ENCODE results near the gene PARD3B.
"Not testable (repeated sequence)": the region's sequence is repeated elsewhere in the genome, so short reads cannot be mapped to it uniquely, and the experiment has no call there.

PARD3B gene

DNA sequence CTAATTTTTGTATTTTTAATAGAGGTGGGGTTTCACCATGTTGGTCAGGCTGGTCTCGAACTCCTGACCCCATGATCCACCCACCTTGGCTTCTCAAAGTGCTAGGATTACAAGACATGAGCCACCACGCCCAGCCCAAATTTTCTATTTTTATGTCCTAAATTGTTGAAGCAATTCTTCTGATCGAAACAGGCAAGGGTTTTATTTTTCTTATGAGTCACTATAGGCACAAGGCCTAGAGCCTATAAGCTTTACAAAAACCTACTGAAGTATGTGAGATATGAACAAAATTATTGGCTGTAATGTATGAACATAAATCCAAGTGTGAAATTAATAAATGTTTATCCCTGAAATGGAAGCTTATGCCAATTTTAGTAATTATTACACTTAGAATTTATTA lies 672.8 kb downstream of the PARD3B start:
- DNase-seq = no peak

- not testable (repeated sequence) for DNase-seq
Measured at GRCh38 chr2:205218816-205219215, 673.5 kb downstream of the PARD3B start.

GRCh38 chr2:205220559-205220958 lies 675.3 kb downstream of the PARD3B start:
- DNase-seq = no peak

GRCh38 chr2:205232086-205232485 lies 686.8 kb downstream of the PARD3B start:
- DNase-seq = no peak

DNA sequence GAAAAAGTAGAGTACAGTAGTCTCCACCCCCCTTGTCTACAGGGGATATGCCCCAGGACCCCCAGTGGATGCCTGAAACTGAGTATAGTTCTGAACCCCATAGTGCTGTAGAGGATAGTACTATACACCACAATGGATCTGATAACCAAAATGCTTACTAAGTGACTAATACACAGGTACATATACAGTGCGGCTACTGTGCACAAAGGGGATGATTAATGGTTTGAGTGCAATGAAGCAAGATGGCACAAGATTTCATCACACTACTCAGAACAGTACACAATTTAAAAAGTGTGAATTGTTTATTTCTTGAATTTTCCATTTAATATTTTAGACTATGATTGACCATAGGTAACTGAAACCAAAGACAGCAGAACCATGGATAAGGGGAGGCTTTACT lies 690.2 kb downstream of the PARD3B start:
- DNase-seq = no peak

DNA sequence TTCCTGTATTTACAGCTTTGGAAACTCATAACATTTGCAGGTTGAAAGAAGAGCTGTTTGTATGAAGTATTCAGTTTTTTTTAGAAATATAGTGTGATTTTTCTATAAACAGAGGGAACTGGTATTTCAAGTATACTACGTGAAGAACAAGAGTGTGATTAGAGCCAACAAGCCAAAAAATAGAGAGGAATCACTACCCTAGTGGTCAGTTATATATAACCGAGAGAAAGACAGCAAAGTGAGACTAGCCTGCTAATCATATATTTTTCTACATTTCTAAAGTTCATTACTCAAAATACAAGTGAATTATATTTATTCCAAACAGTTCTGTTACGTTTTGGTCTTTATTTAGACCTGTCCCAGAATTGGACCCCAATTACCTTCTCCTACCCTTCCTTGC lies 692.2 kb downstream of the PARD3B start:
- DNase-seq = no peak

DNA sequence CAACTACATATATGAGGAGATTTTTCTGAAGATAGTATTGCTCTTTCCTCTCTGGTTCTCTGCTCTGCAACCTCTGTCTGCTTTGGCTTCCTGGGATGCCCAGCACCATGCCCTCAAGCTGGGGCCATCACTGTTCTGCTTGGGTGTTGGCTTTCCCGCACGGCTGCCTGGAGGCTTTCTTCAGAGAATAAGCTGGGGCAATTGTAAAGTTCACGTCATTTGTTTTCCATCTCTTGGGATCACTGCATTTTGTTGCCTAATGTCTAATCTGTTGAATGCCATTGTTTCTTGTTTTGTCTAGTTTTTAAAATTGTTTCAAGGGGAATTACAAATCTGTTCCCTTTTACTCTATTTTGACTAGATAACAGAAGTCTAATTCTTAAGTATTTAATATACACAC lies 699.7 kb downstream of the PARD3B start:
- DNase-seq = no peak

DNA sequence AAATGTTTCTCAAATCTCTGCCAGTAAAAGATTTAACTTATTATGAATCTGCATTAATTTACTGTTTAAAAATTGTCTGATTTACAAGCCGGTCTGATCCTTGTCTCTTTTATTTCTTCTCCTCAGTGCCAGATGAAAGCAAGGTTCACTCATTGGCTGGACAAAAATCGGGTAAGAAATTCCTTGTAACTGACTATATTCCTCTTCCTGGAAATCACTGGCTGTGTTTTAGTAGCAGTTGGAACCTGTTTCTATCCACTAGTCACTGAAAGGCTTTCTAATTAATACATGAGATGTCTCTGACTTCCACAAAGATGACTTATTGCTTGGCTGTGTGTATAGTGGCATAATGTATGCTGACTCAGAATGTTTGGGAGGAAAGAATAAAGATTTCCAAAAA lies 700.4 kb downstream of the PARD3B start:
- no peak for DNase-seq

DNA sequence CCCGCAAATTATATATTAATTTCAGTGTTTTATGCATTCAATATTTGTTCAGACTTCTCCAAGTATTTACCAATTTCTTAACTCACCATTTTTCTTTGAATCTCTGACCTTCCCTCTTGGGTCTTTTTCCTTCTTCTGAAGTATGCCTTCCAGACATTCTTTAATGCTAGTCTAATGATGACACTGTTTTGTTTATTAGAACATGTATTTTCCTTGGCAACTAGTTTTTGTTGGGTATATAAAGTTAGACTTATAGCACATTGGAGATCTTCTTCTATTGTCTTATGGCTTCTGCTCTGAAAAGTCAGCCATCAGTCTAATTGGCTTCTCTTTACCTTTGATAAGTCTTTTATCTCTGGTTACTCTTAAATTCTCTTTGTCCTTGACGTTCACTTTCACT lies 713.8 kb downstream of the PARD3B start:
- no peak for DNase-seq

DNA sequence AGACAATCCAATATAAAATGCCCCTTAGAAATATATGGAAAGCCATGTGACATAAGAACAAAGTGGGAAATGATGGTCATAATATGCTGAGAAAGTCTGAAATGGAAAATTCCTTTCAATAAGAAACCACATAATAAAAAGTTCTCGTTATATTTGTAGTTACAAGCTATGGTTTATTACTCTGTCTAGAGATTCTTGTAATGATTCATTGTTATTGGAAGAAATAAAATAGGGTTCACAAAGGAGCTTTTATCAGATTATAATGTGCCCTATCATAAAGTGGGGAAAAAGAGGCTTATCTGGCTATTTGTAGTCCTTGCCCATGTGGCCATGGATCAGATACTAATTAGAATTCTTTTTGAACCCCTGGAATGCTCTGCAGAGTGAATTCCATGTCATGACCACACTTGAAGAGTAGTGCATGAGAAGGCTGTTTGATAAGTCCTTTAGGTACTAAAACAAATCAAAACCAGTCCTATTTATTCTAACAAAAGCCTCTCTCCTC lies 716.3 kb downstream of the PARD3B start:
- no peak for DNase-seq

GRCh38 chr2:205267323-205267722 lies 722.0 kb downstream of the PARD3B start:
- no peak for DNase-seq

GRCh38 chr2:205270689-205271088 lies 725.4 kb downstream of the PARD3B start:
- no peak for DNase-seq

DNA sequence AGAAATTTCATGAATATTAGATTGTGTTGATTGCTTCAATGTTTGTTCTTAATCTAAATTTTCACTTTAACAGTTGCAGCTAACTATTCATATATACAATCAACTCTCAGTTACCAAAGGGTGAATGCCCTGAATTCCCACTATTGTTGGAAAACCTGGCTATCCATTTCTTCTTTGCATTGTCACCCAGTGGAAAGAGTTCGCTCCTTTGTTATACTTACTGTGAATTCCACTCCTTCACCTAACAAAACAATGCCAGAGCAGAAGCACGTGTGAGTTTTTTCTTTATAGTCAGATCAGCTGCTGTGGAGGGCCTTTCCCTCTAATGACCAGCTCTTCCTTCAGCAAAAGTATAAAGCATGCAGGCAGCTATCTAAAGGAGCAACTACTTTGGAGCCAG lies 727.9 kb downstream of the PARD3B start:
- no peak for DNase-seq

DNA sequence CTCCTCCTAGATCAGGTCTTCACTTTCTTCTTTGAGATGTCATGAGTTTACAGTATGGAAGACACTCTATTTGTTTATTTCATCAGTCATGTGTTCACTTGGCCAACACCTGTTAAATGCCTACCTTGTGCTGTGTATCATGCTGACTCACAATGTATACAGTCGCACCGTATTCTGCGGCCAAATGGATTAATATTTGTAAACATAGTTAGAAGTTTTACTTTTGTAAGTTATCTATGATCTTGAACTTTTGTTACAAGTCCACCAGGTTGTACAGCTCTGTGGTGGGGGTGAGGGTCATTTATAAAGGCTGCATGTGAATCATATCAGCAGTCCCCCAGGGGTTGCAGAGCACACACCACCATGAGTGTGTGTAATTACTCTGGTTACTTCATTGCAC lies 728.4 kb downstream of the PARD3B start:
- no peak for DNase-seq

GRCh38 chr2:205274801-205275200 lies 729.5 kb downstream of the PARD3B start:
- no peak for DNase-seq

- DNase-seq = no peak
Measured at GRCh38 chr2:205276116-205276777, 731.0 kb downstream of the PARD3B start.

GRCh38 chr2:205280596-205281236 lies 735.4 kb downstream of the PARD3B start:
- no peak for DNase-seq

- no peak for DNase-seq
Measured at GRCh38 chr2:205283736-205284270, 738.5 kb downstream of the PARD3B start.

DNA sequence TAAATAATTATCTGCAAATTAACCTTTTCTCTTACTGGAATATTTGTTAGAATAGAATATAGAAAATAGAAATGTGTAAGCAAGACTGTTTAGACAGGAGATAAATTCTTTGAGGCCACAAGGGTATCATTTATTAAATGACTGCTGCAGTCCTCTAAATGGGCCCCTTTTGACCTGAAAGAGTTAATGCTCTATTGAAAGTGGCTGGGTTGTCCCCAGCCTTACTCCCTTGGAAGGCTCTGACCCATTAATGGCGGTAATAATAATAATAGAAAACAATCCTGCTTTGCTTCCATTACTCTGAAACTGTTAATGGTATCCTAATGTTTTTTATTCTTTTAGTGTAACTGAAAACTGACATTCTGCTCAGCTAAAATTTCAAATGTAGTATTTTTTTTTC lies 739.1 kb downstream of the PARD3B start:
- no peak for DNase-seq

- DNase-seq = no peak
Measured at GRCh38 chr2:205287316-205287715, 742.0 kb downstream of the PARD3B start.

GRCh38 chr2:205288686-205289085 lies 743.4 kb downstream of the PARD3B start:
- no peak for DNase-seq

GRCh38 chr2:205290299-205290698 lies 745.0 kb downstream of the PARD3B start:
- DNase-seq = no peak

DNA sequence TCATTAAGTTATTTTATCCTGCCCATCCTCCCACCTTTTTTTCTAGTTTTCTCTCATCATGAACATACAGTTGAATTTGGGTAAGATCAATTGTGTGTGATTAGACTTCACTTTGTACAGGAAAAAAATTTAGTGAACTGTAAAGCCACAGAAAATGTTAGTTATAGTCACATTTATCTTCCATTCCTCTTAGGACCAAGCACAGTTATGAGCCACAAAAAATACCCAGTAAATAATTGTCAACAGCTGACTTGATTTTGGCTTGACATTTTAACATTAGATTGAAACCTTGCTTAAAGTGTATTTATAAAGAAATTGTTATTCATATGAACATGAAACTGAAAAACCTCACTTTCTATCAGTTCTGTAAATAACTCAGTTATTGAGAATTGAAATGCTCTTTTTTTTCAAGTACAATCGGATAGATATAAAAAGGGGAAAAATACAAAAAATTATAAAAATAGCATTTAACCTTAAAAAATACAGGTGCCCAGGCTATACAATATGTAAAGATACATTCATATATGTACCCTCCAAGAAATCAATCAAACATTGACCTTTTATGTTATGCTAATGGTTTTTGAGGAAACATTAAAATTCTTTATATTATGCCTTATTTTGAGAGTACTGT lies 747.5 kb downstream of the PARD3B start:
- no peak for DNase-seq

DNA sequence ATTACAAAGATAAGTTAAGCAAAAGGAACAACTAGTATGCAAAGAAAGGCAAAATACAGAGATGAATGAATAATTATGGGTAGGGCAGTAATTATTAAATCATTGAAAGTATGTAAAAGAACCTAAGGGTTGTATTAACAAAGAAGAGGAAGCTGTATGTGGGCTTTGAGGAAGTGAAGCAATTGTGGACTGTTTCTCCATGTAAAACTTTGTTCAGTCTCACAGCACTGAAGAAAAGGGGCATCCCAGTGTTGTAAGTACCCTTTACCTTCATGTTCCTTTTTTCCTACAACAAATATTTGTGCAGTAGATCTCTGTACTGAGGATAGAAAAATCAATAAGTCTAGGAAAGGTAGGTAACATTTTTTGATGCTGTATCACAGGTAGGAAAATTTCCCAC lies 748.3 kb downstream of the PARD3B start:
- DNase-seq = no peak
